Neuron (in vitro differentiated cells): ENCODE results near the gene TRIM14.

Source experiments
- H2AFZ ChIP-seq: one replicate; pipeline ENCODE4 v1.6.1; 2013; ENCODE audit warnings: low read depth, mild to moderate bottlenecking, inconsistent platforms, low read length, moderate library complexity
- H3K27me3 ChIP-seq: one replicate; pipeline ENCODE4 v1.6.1; 2013; ENCODE audit warnings: low read length; ENCODE audit not compliant: insufficient read depth
- H3K36me3 ChIP-seq: one replicate; pipeline ENCODE4 v1.6.1; 2013; ENCODE audit warnings: low read length; ENCODE audit not compliant: insufficient read depth
- H3K4me1 ChIP-seq: one replicate; pipeline ENCODE4 v1.6.1; 2013; ENCODE audit warnings: low read length; ENCODE audit not compliant: insufficient read depth
- H3K4me3 ChIP-seq: 2 replicates; pipeline ENCODE4 v1.5.1; 2013; ENCODE audit warnings: mild to moderate bottlenecking, low read length, moderate library complexity
- H3K9me3 ChIP-seq: one replicate; pipeline ENCODE4 v1.6.1; 2013; ENCODE audit warnings: low read length

The TRIM14 gene

GRCh38 chr9:98062161-98062560 is 56.9 kb downstream of the TRIM14 start:
- Histone ChIP-seq H3K4me1 (peaks cover 4% of the 10 kb centered on the region), H3K36me3 (peaks cover 21% of the 10 kb centered on the region), H3K4me3 (no peak overlapping the region), H3K27me3 (no peaks in the 10 kb centered on the region), H2AFZ (no peak overlapping the region), H3K9me3 (no peaks in the 10 kb centered on the region)

- Histone ChIP-seq H2AFZ (peak overlapping the region; percentile 77), H3K27me3 (peaks cover 11% of the 10 kb centered on the region), H3K4me1 (peaks cover 6% of the 10 kb centered on the region), H3K4me3 (peak overlapping the region; percentile 69), H3K9me3 (no peaks in the 10 kb centered on the region), H3K36me3 (peaks cover 6% of the 10 kb centered on the region)
Measured at GRCh38 chr9:98057138-98057799, 61.8 kb downstream of the TRIM14 start.

- H2AFZ ChIP-seq: peak within 1 kb of the TSS; percentile 77
- peaks cover 6% of the 10 kb centered on the region for H3K36me3 ChIP-seq
- peak within 1 kb of the TSS; percentile 69 for H3K4me3 ChIP-seq
- H3K9me3 ChIP-seq: no peaks in the 10 kb centered on the region
- peaks cover 18% of the 10 kb centered on the region for H3K27me3 ChIP-seq
- peaks cover 6% of the 10 kb centered on the region for H3K4me1 ChIP-seq
Measured at GRCh38 chr9:98056269-98057137, 62.5 kb downstream of the TRIM14 start, which contains the start of gene NANS. Gene NANS, plus strand, starts transcription at chr9:98056732. Its CDS starts 77 bp downstream, at chr9:98056809.

GRCh38 chr9:98054376-98054951 is 64.6 kb downstream of the TRIM14 start:
- Histone ChIP-seq H2AFZ (no peak overlapping the region), H3K27me3 (peaks cover 21% of the 10 kb centered on the region), H3K9me3 (no peaks in the 10 kb centered on the region), H3K4me1 (peaks cover 9% of the 10 kb centered on the region), H3K4me3 (no peak overlapping the region), H3K36me3 (no peaks in the 10 kb centered on the region)

GRCh38 chr9:98050351-98050750 is 68.7 kb downstream of the TRIM14 start:
- H2AFZ ChIP-seq: no peak overlapping the region
- H3K36me3 ChIP-seq: no peaks in the 10 kb centered on the region
- H3K9me3 ChIP-seq: no peaks in the 10 kb centered on the region
- peaks cover 21% of the 10 kb centered on the region for H3K27me3 ChIP-seq
- H3K4me3 ChIP-seq: no peak overlapping the region
- peaks cover 3% of the 10 kb centered on the region for H3K4me1 ChIP-seq

GRCh38 chr9:98049288-98050072 is 69.5 kb downstream of the TRIM14 start:
- Histone ChIP-seq H3K9me3 (no peaks in the 10 kb centered on the region), H3K4me1 (peaks cover 3% of the 10 kb centered on the region), H3K4me3 (no peak overlapping the region), H3K27me3 (peaks cover 18% of the 10 kb centered on the region), H3K36me3 (no peaks in the 10 kb centered on the region), H2AFZ (peak overlapping the region; percentile 40)

- H3K27me3 ChIP-seq: peaks cover 7% of the 10 kb centered on the region
- no peak overlapping the region for H2AFZ ChIP-seq
- no peaks in the 10 kb centered on the region for H3K36me3 ChIP-seq
- H3K4me1 ChIP-seq: peaks cover 3% of the 10 kb centered on the region
- H3K9me3 ChIP-seq: no peaks in the 10 kb centered on the region
- H3K4me3 ChIP-seq: no peak overlapping the region
Measured at GRCh38 chr9:98047002-98047401, 72.0 kb downstream of the TRIM14 start.

GRCh38 chr9:98046180-98046543 is 72.9 kb downstream of the TRIM14 start:
- Histone ChIP-seq H3K36me3 (no peaks in the 10 kb centered on the region), H3K27me3 (no peaks in the 10 kb centered on the region), H3K9me3 (no peaks in the 10 kb centered on the region), H2AFZ (no peak overlapping the region), H3K4me1 (peaks cover 3% of the 10 kb centered on the region), H3K4me3 (no peak overlapping the region)

GRCh38 chr9:98045234-98046179 is 73.5 kb downstream of the TRIM14 start:
- H3K27me3 ChIP-seq: no peaks in the 10 kb centered on the region
- peaks cover 3% of the 10 kb centered on the region for H3K4me1 ChIP-seq
- H2AFZ ChIP-seq: no peak overlapping the region
- H3K9me3 ChIP-seq: no peaks in the 10 kb centered on the region
- no peaks in the 10 kb centered on the region for H3K36me3 ChIP-seq
- H3K4me3 ChIP-seq: no peak overlapping the region

GRCh38 chr9:98043915-98044314 is 75.1 kb downstream of the TRIM14 start:
- Histone ChIP-seq H3K36me3 (no peaks in the 10 kb centered on the region), H3K4me1 (peaks cover 5% of the 10 kb centered on the region), H3K27me3 (peaks cover 11% of the 10 kb centered on the region), H3K4me3 (no peak overlapping the region), H3K9me3 (no peaks in the 10 kb centered on the region), H2AFZ (no peak overlapping the region)

- peaks cover 23% of the 10 kb centered on the region for H3K27me3 ChIP-seq
- H3K4me3 ChIP-seq: no peak overlapping the region
- H3K4me1 ChIP-seq: peaks cover 5% of the 10 kb centered on the region
- H3K9me3 ChIP-seq: peaks cover 2% of the 10 kb centered on the region
- H2AFZ ChIP-seq: no peak overlapping the region
- H3K36me3 ChIP-seq: no peaks in the 10 kb centered on the region
Measured at GRCh38 chr9:98040212-98040611, 78.8 kb downstream of the TRIM14 start.

- H3K4me1 ChIP-seq: peaks cover 5% of the 10 kb centered on the region
- H3K36me3 ChIP-seq: no peaks in the 10 kb centered on the region
Measured at GRCh38 chr9:98039607-98040017, 79.4 kb downstream of the TRIM14 start.

More at GRCh38 chr9:98039607-98040017, 79.4 kb downstream of the TRIM14 start:
- H3K4me3 ChIP-seq: no peak overlapping the region
- peaks cover 23% of the 10 kb centered on the region for H3K27me3 ChIP-seq
- H2AFZ ChIP-seq: no peak overlapping the region
- H3K9me3 ChIP-seq: peaks cover 2% of the 10 kb centered on the region
